Activated CD4-positive, alpha-beta memory T cell treated with anti-CD3 and anti-CD28 coated beads, Interleukin-2, amount 10 ng/mL, durations not matched to agents 7 days and 5 days (primary cell): ENCODE data around the gene ARSG. TPM values are rescaled to one million over a fixed set of nuclear protein-coding genes. Genes with fewer than 3 reads are reported as not detected.

Experiments used
- CTCF ChIA-PET: fragments of 350-600 bp; sonication (Branson Sonifier 250); formaldehyde crosslinking; loops from one replicate; lab custom pipeline; 2021; ENCODE audit warnings: antibody characterized with exemption, inconsistent platforms; lab: Charles Lee
- POLR2A ChIA-PET: fragments of 350-600 bp; sonication (Branson Sonifier 250); formaldehyde crosslinking; loops from one replicate; lab custom pipeline; 2021; ENCODE audit warnings: antibody characterized with exemption; lab: Charles Lee
- DNase-seq: peaks from one replicate; pipeline ENCODE4 v3.0.0-alpha.2; 2020
- H3K27ac Mint-ChIP-seq: one replicate; pipeline ENCODE4 v1.8.0; 2021; ENCODE audit warnings: mild to moderate bottlenecking, mixed read lengths
- H3K27me3 Mint-ChIP-seq: one replicate; pipeline ENCODE4 v1.8.0; 2021; ENCODE audit warnings: mixed read lengths
- H3K36me3 Mint-ChIP-seq: one replicate; pipeline ENCODE4 v1.8.0; 2021; ENCODE audit warnings: low read depth, mixed read lengths
- H3K4me1 Mint-ChIP-seq: one replicate; pipeline ENCODE4 v1.8.0; 2021; ENCODE audit warnings: mixed read lengths
- H3K4me3 Mint-ChIP-seq: one replicate; pipeline ENCODE4 v1.8.0; 2021; ENCODE audit warnings: mild to moderate bottlenecking, mixed read lengths
- H3K9me3 Mint-ChIP-seq: one replicate; pipeline ENCODE4 v1.8.0; 2021; ENCODE audit warnings: mixed read lengths
- total RNA-seq, 2 experiments: library from RNA; stranded (reverse); gene quantifications; one replicate each; pipeline ENCODE4 v1.2.3, GENCODE V29; 2021

ARSG gene
- total RNA-seq, 2 experiments from 2014 or later, result 13.5 to 16.8 TPM

DNA sequence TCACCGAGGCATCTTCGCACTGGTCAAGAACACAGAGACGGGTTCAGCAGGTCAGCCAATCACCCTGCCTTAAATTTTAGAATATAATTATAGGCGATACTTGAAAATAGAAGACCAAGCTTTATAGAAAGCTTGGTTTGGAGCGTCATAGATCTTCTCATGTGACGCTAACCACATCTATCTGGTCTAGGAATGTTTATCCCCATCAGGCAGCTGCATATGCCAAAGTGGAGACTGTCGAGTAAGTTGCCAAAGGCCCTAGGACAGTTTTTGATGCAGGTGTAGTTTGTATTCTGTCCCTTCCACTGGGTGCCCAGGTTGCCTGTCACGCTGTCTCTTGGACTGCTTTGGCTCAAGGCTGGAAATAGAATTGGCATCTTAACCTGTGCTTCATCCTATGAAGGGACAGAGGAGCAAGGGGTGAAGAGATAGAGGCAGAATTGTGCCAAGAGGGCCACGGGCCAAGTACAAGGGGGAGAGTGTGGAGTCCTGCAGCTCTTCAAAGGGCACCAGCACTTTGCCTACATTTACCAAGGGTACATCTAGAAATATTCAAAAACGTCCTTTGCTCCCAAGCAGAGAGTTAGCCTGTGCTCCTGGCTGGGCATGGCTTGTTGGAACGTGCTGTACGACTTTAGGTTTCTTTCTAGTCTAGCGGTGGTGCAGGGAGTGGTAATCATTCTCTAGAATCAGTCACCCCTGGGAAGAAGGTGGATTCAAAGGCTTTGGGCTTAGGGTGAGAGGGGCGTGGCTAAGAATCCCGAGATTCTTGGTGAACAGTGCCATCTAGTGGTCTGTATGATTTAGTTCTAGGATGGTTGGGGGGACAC, 171.3 kb downstream of the ARSG start:
- peak; percentile 80 for DNase-seq
- ChIA-PET CTCF (interaction anchor here (0.6 to 18.0 kb wide), 19 partner anchors 16 to 405 kb away, joined by 3 to 206 read pairs (median 6); partner anchors contain the start of genes AMZ2 and ARSG), POLR2A (interaction anchor here (0.8 to 12.1 kb wide), 12 partner anchors 22 to 426 kb away, joined by 3 to 255 read pairs (median 10); partner anchors contain the start of genes AMZ2, ARSG and SLC16A6)
- Mint-ChIP-seq H3K36me3 (no peaks in the 10 kb centered on the region), H3K27me3 (peaks cover 4% of the 10 kb centered on the region), H3K4me3 (peak overlapping the region; percentile 32), H3K4me1 (peaks cover 63% of the 10 kb centered on the region), H3K9me3 (no peaks in the 10 kb centered on the region), H3K27ac (peak overlapping the region; percentile 98)

DNA sequence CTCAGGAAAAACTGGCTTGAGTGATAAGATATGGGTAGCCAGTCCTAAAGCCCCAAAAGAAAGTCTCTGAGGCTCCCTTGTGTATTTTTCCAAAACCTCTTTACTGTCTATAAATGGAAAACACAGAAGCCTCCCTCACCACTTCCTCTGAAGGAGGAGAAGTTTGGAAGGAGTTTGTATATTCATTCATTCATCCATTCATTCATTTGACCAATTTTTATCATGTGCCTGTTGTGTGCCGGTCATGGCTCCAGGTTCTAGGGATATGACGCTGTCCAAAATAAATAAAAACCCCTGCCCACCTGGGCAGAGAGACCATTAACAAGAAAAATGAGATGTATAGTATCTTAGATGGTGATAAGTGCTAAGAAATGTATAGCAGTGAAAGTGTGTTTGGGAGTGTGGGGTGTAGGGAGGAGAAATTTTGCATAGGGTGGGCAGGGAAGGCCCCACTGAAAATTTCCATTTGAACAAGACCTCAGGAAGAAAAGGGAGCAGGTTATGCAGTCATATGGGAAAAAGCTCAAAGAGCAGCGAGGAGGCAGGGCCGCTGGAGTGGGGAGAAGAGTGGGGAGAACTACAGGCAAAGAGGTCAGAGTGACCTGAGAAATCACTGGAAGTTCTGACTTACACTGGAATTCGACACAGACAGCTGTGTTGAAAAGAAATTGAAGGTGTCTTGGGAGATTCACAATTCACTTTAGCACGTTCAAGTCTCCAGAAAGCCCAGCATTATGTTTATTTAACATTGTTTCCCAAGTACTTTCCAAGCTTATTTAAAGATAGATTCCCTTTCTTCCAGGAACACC, 172.1 kb downstream of the ARSG start:
- ChIA-PET CTCF (interaction anchor here (0.6 to 18.0 kb wide), 17 partner anchors 24 to 427 kb away, joined by 3 to 206 read pairs (median 4); no protein-coding TSS in a partner anchor), POLR2A (interaction anchor here (0.9 to 12.1 kb wide), 5 partner anchors 23 to 282 kb away, joined by 3 to 255 read pairs (median 3); partner anchors contain the start of genes AMZ2, ARSG and SLC16A6)
- DNase-seq, result no peak
- peaks cover 57% of the 10 kb centered on the region for H3K4me1 Mint-ChIP-seq
- peak overlapping the region; percentile 98 for H3K27ac Mint-ChIP-seq
- peaks cover 12% of the 10 kb centered on the region for H3K27me3 Mint-ChIP-seq
- H3K36me3 Mint-ChIP-seq, result no peaks in the 10 kb centered on the region
- H3K4me3 Mint-ChIP-seq, result no peak overlapping the region
- no peaks in the 10 kb centered on the region for H3K9me3 Mint-ChIP-seq

DNA sequence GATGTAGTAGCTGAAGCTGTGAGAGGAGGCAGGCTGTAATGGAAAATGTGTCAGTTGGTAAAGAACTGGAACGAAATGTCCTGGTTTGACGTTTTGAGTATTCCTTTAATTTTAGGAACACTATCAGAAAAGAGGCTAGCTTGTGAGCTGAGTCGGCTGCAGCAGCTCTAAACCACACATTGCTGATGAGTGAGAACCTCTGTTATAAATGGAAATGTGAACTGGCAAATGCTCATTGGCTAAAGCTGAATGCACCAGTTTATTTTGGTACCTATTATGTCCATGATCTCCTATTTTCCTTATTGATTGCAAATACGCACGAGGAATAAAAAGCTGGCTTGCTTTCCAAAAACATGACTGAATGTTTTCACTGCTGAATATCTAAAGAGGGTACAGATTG, 177.0 kb downstream of the ARSG start:
- H3K27me3 Mint-ChIP-seq, result peaks cover 29% of the 10 kb centered on the region
- H3K27ac Mint-ChIP-seq, result no peak overlapping the region
- H3K9me3 Mint-ChIP-seq, result no peaks in the 10 kb centered on the region
- H3K36me3 Mint-ChIP-seq, result no peaks in the 10 kb centered on the region
- ChIA-PET CTCF (interaction anchor here (0.8 to 18.0 kb wide), 9 partner anchors 12 to 411 kb away, joined by 3 to 206 read pairs (median 14); partner anchors contain the start of gene WIPI1), POLR2A (interaction anchor here (1.0 kb wide), 1 partner anchor 269 kb away, joined by 3 read pairs; no protein-coding TSS in a partner anchor)
- H3K4me3 Mint-ChIP-seq, result no peak overlapping the region
- peaks cover 11% of the 10 kb centered on the region for H3K4me1 Mint-ChIP-seq
- DNase-seq, result no peak

DNA sequence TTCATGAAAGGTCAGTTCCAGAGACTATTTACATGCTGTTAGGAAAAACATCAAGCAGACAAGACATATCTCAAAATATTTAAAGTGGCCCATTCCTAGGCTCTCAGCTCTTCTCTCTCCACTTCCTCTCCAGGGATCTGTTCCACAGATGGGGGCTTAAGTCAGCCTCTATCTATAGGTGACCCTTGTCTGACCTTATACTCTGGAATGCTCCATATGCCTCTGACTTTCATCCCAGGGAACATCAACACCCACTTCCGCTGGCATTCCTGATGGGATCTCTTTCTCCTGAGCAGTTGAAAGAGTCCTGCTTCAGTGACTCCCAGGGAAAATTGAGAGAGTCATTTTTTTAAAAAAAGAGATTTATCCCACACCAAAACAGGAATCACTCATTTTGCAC, 177.5 kb downstream of the ARSG start:
- CTCF ChIA-PET, result interaction anchor here (0.8 to 18.0 kb wide), 5 partner anchors 12 to 412 kb away, joined by 4 to 206 read pairs (median 23); no protein-coding TSS in a partner anchor
- peaks cover 29% of the 10 kb centered on the region for H3K27me3 Mint-ChIP-seq
- POLR2A ChIA-PET, result no interaction called here

More for the DNA sequence above, 177.5 kb downstream of the ARSG start:
- peaks cover 9% of the 10 kb centered on the region for H3K4me1 Mint-ChIP-seq
- H3K27ac Mint-ChIP-seq, result no peak overlapping the region
- no peak overlapping the region for H3K4me3 Mint-ChIP-seq
- DNase-seq, result no peak
- H3K36me3 Mint-ChIP-seq, result no peaks in the 10 kb centered on the region
- no peaks in the 10 kb centered on the region for H3K9me3 Mint-ChIP-seq

Other genes starting within 250 kb of the ARSG start
- gene AMZ2, start 43.5 kb upstream of the ARSG start, total RNA-seq, result 100 to 1,000 TPM; 106 to 121 TPM
- 10 to 100 TPM; 10.4 to 10.8 TPM for gene SLC16A6, start 368 bp upstream of the ARSG start, total RNA-seq
- 10 to 100 TPM; 60.0 to 62.7 TPM for gene WIPI1, start 166.0 kb downstream of the ARSG start, total RNA-seq
- 100 to 1,000 TPM; 281 to 287 TPM for gene PRKAR1A, start 220.9 kb downstream of the ARSG start, total RNA-seq